ENCODE results near the gene LHX3. TPM values are rescaled to one million over a fixed set of nuclear protein-coding genes. Genes with fewer than 3 reads are reported as not detected.

LHX3 gene
- polyA plus RNA-seq, 1 donor from 2014 or later: not detected

DNA sequence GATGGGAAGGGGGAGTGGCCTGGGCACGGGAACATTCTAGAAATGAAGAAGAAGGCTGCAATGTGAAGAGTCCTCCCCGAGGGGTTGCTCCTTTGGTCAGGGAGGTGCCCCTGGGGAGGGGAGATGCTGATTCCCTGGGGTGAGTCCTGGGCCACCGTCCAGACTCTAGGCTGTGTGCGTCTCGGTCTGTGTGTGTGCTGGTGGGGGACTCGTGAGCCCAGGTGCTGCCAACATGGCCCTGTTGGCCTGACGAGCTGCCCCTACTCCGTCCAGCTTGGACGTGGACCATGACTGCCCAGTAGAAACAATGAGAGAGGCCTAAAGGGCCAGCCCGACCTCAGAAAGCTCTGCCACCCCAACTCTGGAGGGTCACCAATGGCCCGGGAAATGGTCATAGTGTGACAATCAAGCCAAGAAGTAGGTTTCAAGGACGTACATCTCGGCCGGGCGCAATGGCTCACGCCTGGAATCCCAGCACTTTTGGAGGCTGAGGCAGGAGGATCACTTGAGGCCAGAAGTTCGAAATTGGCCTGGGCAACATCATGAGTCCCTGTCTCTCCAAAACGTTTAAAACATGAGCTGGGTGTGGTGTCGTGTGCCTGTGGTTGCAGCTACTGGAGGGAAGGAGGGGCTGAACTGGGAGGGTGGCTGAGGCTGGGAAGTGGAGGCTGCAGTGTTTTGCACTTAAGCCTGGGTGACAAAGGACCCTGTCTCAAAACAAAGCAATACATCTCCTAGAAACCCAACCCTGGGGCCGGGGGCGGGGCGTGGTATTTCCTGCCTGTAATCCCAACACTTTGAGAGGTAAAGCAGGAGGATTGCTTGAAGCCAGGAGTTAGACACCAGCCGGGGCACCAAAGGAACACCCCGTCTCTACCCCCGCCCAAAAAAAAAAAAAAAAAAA is 17.0 kb downstream of the LHX3 start:
- Histone ChIP-seq H3F3A (ENCODE audit: insufficient read depth, low read length, poor library complexity, severe bottlenecking) (no peaks in the 10 kb centered on the region), H4K20me1 (ENCODE audit: insufficient read depth) (no peaks in the 10 kb centered on the region), H3K9ac (ENCODE audit: low read length) (no peak overlapping the region), H3K27ac (ENCODE audit: low read length) (no peak overlapping the region), H3K9me2 (ENCODE audit: insufficient read depth, low read length) (no peaks in the 10 kb centered on the region), H3K27me3 (ENCODE audit: insufficient read depth, low read depth, low read length) (peaks cover 28% of the 10 kb centered on the region), H2AFZ (ENCODE audit: low read depth, low read length) (no peak overlapping the region), H3K4me2 (ENCODE audit: low read length) (no peak overlapping the region), H3K36me3 (ENCODE audit: insufficient read depth, low read length) (no peaks in the 10 kb centered on the region), H3K9me3 (ENCODE audit: low read length) (no peaks in the 10 kb centered on the region), H3K79me2 (replicated peaks; ENCODE audit: insufficient read depth, low read length) (no peaks in the 10 kb centered on the region), H3K4me3 (ENCODE audit: low read length) (no peak overlapping the region)
- TF ChIP-seq TAF1 (IDR thresholded peaks at IDR 0.05; ENCODE audit: low read depth) (no peak), REST (IDR thresholded peaks at IDR 0.05; ENCODE audit: borderline replicate concordance) (no peak), SMC3 (conservative IDR thresholded peaks at IDR 0.05; ENCODE audit: poor library complexity) (no peak), POLR2AphosphoS5 (IDR thresholded peaks at IDR 0.05) (no peak), EZH2 (IDR thresholded peaks at IDR 0.05; ENCODE audit: borderline replicate concordance, insufficient read depth, low read length, poor library complexity, severe bottlenecking) (no peak), EP300 (conservative IDR thresholded peaks at IDR 0.05; ENCODE audit: poor library complexity, severe bottlenecking) (no peak), RAD21 (conservative IDR thresholded peaks at IDR 0.05) (no peak), MXI1 (conservative IDR thresholded peaks at IDR 0.05; ENCODE audit: poor library complexity, severe bottlenecking) (no peak)
- TF ChIP-seq, protein P1, sequence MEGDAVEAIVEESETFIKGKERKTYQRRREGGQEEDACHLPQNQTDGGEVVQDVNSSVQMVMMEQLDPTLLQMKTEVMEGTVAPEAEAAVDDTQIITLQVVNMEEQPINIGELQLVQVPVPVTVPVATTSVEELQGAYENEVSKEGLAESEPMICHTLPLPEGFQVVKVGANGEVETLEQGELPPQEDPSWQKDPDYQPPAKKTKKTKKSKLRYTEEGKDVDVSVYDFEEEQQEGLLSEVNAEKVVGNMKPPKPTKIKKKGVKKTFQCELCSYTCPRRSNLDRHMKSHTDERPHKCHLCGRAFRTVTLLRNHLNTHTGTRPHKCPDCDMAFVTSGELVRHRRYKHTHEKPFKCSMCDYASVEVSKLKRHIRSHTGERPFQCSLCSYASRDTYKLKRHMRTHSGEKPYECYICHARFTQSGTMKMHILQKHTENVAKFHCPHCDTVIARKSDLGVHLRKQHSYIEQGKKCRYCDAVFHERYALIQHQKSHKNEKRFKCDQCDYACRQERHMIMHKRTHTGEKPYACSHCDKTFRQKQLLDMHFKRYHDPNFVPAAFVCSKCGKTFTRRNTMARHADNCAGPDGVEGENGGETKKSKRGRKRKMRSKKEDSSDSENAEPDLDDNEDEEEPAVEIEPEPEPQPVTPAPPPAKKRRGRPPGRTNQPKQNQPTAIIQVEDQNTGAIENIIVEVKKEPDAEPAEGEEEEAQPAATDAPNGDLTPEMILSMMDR (IDR thresholded peaks at IDR 0.05; ENCODE audit: poor library complexity, severe bottlenecking): no peak

GRCh38 chr9:136187197-136187596 is 17.7 kb downstream of the LHX3 start:
- Histone ChIP-seq H3K4me3 (ENCODE audit: low read length) (no peak overlapping the region), H3K27ac (ENCODE audit: low read length) (no peak overlapping the region), H3F3A (ENCODE audit: insufficient read depth, low read length, poor library complexity, severe bottlenecking) (no peaks in the 10 kb centered on the region), H3K27me3 (ENCODE audit: insufficient read depth, low read depth, low read length) (peaks cover 21% of the 10 kb centered on the region), H3K9me2 (ENCODE audit: insufficient read depth, low read length) (no peaks in the 10 kb centered on the region), H3K9me3 (ENCODE audit: low read length) (no peaks in the 10 kb centered on the region), H3K9ac (ENCODE audit: low read length) (no peak overlapping the region), H3K4me2 (ENCODE audit: low read length) (no peak overlapping the region), H4K20me1 (ENCODE audit: insufficient read depth) (no peaks in the 10 kb centered on the region), H2AFZ (ENCODE audit: low read depth, low read length) (no peak overlapping the region), H3K36me3 (ENCODE audit: insufficient read depth, low read length) (no peaks in the 10 kb centered on the region), H3K79me2 (replicated peaks; ENCODE audit: insufficient read depth, low read length) (no peaks in the 10 kb centered on the region)
- TF ChIP-seq POLR2AphosphoS5 (IDR thresholded peaks at IDR 0.05) (no peak), TAF1 (IDR thresholded peaks at IDR 0.05; ENCODE audit: low read depth) (no peak), EP300 (conservative IDR thresholded peaks at IDR 0.05; ENCODE audit: poor library complexity, severe bottlenecking) (no peak), EZH2 (IDR thresholded peaks at IDR 0.05; ENCODE audit: borderline replicate concordance, insufficient read depth, low read length, poor library complexity, severe bottlenecking) (no peak), SMC3 (conservative IDR thresholded peaks at IDR 0.05; ENCODE audit: poor library complexity) (no peak), RAD21 (conservative IDR thresholded peaks at IDR 0.05) (no peak), MXI1 (conservative IDR thresholded peaks at IDR 0.05; ENCODE audit: poor library complexity, severe bottlenecking) (no peak), REST (IDR thresholded peaks at IDR 0.05; ENCODE audit: borderline replicate concordance) (no peak)
- TF ChIP-seq, protein P1 (IDR thresholded peaks at IDR 0.05; ENCODE audit: poor library complexity, severe bottlenecking): no peak
